GM12873 (cell line): ENCODE results near the gene LYRM4.

ENCODE experiments used
- CTCF ChIP-seq: IDR thresholded peaks from 2 replicates; pipeline ENCODE4 v1.5.1; 2012; ENCODE audit warnings: low read depth, mild to moderate bottlenecking, moderate library complexity, low read length, control low read depth; ENCODE audit not compliant: insufficient read depth; ENCODE audit errors: missing control alignments

The LYRM4 gene

GRCh38 chr6:5290097-5290496, 29.3 kb upstream of the LYRM4 start:
- no peak for TF ChIP-seq CTCF

GRCh38 chr6:5287966-5288297, 27.2 kb upstream of the LYRM4 start:
- no peak for TF ChIP-seq CTCF

- no peak for TF ChIP-seq CTCF
These were observed 26.6 kb upstream of the LYRM4 start for GRCh38 chr6:5287205-5287965.

GRCh38 chr6:5286780-5287179, 26.0 kb upstream of the LYRM4 start:
- no peak for TF ChIP-seq CTCF

- no peak for TF ChIP-seq CTCF
These were observed 24.8 kb upstream of the LYRM4 start for GRCh38 chr6:5285526-5285925.

GRCh38 chr6:5285081-5285480, 24.3 kb upstream of the LYRM4 start:
- TF ChIP-seq CTCF = no peak

GRCh38 chr6:5282191-5282623, 21.5 kb upstream of the LYRM4 start:
- TF ChIP-seq CTCF = no peak
